Measurements from ENCODE around the gene FYN.

- TF ChIP-seq EZH2 (IDR thresholded peaks at IDR 0.05; ENCODE audit: borderline replicate concordance, low read depth, low read length, poor library complexity, severe bottlenecking): no peak
- no peak for TF ChIP-seq CTCF (conservative IDR thresholded peaks at IDR 0.05; ENCODE audit: low read depth, low read length)
Measured at GRCh38 chr6:111711476-111711875, 161.8 kb downstream of the FYN start.
